Measurements from ENCODE around the gene TRRAP.
A peak's percentile ranks its signal among the peaks of the same experiment; 100 is the strongest.

GRCh38 chr7:98922392-98923187, 44.3 kb downstream of the TRRAP start:
- TF ChIP-seq CTCF (IDR thresholded peaks at IDR 0.05), result no peak
- no peak for TF ChIP-seq POLR2A (IDR thresholded peaks at IDR 0.05)
- peak in 1 of 2 donors; percentile 42 for TF ChIP-seq EP300 (IDR thresholded peaks at IDR 0.05)
